ENCODE results near the gene EIF3I.

EIF3I gene

GRCh38 chr1:32199717-32200072 is 22.5 kb upstream of the EIF3I start:
- Histone ChIP-seq H3K4me1 (ENCODE audit: insufficient read depth, low read length, poor library complexity, severe bottlenecking) (peaks cover 61% of the 10 kb centered on the region), H3K4me2 (ENCODE audit: low read depth, low read length, poor library complexity, severe bottlenecking) (peak overlapping the region; percentile 93), H3K9me2 (replicated peaks; ENCODE audit: low read depth, low read length) (no peaks in the 10 kb centered on the region), H3K4me3 (ENCODE audit: low read length, poor library complexity, severe bottlenecking) (peak overlapping the region; percentile 81), H3K36me3 (ENCODE audit: insufficient read depth, low read length) (peaks cover 20% of the 10 kb centered on the region; the same call in 1 of the 2 replicates), H3K27me3 (ENCODE audit: insufficient read depth, low read length, poor library complexity, severe bottlenecking) (no peaks in the 10 kb centered on the region), H3K9me3 (ENCODE audit: insufficient read depth, low read depth, low read length) (no peaks in the 10 kb centered on the region), H4K20me1 (ENCODE audit: insufficient read depth, low read length, poor library complexity, severe bottlenecking) (peaks cover 41% of the 10 kb centered on the region), H3K9ac (ENCODE audit: low read depth, low read length, poor library complexity, severe bottlenecking) (peak overlapping the region; percentile 71), H2AFZ (ENCODE audit: low read length) (no peak overlapping the region), H3K79me2 (ENCODE audit: insufficient read depth, low read length) (peaks cover 11% of the 10 kb centered on the region; the same call in 1 of the 2 replicates), H3F3A (ENCODE audit: low read depth) (peaks cover 4% of the 10 kb centered on the region; the same call in 1 of the 2 replicates)
- TF ChIP-seq CTCF (conservative IDR thresholded peaks at IDR 0.05; ENCODE audit: low read length) (no peak), EZH2phosphoT487 (IDR thresholded peaks at IDR 0.05; ENCODE audit: borderline replicate concordance) (no peak)

GRCh38 chr1:32200226-32201010 is 21.8 kb upstream of the EIF3I start, which contains the start of gene CCDC28B:
TSS of gene CCDC28B (plus strand) at chr1:32200595. CDS start at chr1:32201936, 1,341 bp downstream.
- H3F3A ChIP-seq (ENCODE audit: low read depth), result peaks cover 3% of the 10 kb centered on the region; the same call in 1 of the 2 replicates
- peaks cover 34% of the 10 kb centered on the region for H4K20me1 ChIP-seq (ENCODE audit: insufficient read depth, low read length, poor library complexity, severe bottlenecking)
- no peak for TF ChIP-seq EZH2phosphoT487 (IDR thresholded peaks at IDR 0.05; ENCODE audit: borderline replicate concordance)
- TF ChIP-seq CTCF (conservative IDR thresholded peaks at IDR 0.05; ENCODE audit: low read length), result no peak
- H3K36me3 ChIP-seq (ENCODE audit: insufficient read depth, low read length), result peaks cover 13% of the 10 kb centered on the region; the same call in 1 of the 2 replicates
- H3K9ac ChIP-seq (ENCODE audit: low read depth, low read length, poor library complexity, severe bottlenecking), result peak within 1 kb of the TSS; percentile 71
- peak within 1 kb of the TSS; percentile 74 for H2AFZ ChIP-seq (ENCODE audit: low read length)
- no peaks in the 10 kb centered on the region for H3K27me3 ChIP-seq (ENCODE audit: insufficient read depth, low read length, poor library complexity, severe bottlenecking)
- H3K4me1 ChIP-seq (ENCODE audit: insufficient read depth, low read length, poor library complexity, severe bottlenecking), result peaks cover 55% of the 10 kb centered on the region
- peak within 1 kb of the TSS; percentile 81 for H3K4me3 ChIP-seq (ENCODE audit: low read length, poor library complexity, severe bottlenecking)
- no peaks in the 10 kb centered on the region for H3K9me3 ChIP-seq (ENCODE audit: insufficient read depth, low read depth, low read length)
- H3K79me2 ChIP-seq (ENCODE audit: insufficient read depth, low read length), result peaks cover 11% of the 10 kb centered on the region; the same call in 1 of the 2 replicates
- no peaks in the 10 kb centered on the region for H3K9me2 ChIP-seq (replicated peaks; ENCODE audit: low read depth, low read length)
- H3K4me2 ChIP-seq (ENCODE audit: low read depth, low read length, poor library complexity, severe bottlenecking), result peak within 1 kb of the TSS; percentile 93

- Histone ChIP-seq H3K9me3 (ENCODE audit: insufficient read depth, low read depth, low read length) (no peaks in the 10 kb centered on the region), H2AFZ (ENCODE audit: low read length) (peak overlapping the region; percentile 74), H3K36me3 (ENCODE audit: insufficient read depth, low read length) (peaks cover 9% of the 10 kb centered on the region; the same call in 1 of the 2 replicates), H3K9me2 (replicated peaks; ENCODE audit: low read depth, low read length) (no peaks in the 10 kb centered on the region), H3K4me3 (ENCODE audit: low read length, poor library complexity, severe bottlenecking) (peak overlapping the region; percentile 81), H3K9ac (ENCODE audit: low read depth, low read length, poor library complexity, severe bottlenecking) (peak overlapping the region; percentile 71), H4K20me1 (ENCODE audit: insufficient read depth, low read length, poor library complexity, severe bottlenecking) (peaks cover 28% of the 10 kb centered on the region), H3K4me1 (ENCODE audit: insufficient read depth, low read length, poor library complexity, severe bottlenecking) (peaks cover 51% of the 10 kb centered on the region), H3F3A (ENCODE audit: low read depth) (no peaks in the 10 kb centered on the region; the same call in 1 of the 2 replicates), H3K27me3 (ENCODE audit: insufficient read depth, low read length, poor library complexity, severe bottlenecking) (no peaks in the 10 kb centered on the region), H3K4me2 (ENCODE audit: low read depth, low read length, poor library complexity, severe bottlenecking) (peak overlapping the region; percentile 93), H3K79me2 (ENCODE audit: insufficient read depth, low read length) (peaks cover 11% of the 10 kb centered on the region; the same call in 1 of the 2 replicates)
- TF ChIP-seq CTCF (conservative IDR thresholded peaks at IDR 0.05; ENCODE audit: low read length), result 0 out of 2 replicates have a peak, but pooled peaks have one; percentile 12
- TF ChIP-seq EZH2phosphoT487 (IDR thresholded peaks at IDR 0.05; ENCODE audit: borderline replicate concordance), result no peak
Measured at GRCh38 chr1:32201011-32201855, 21.0 kb upstream of the EIF3I start.
